Measurements from ENCODE around the gene INPP5F. TPM values are rescaled to one million over a fixed set of nuclear protein-coding genes. Genes with fewer than 3 reads are reported as not detected.
A peak's percentile ranks its signal among the peaks of the same experiment; 100 is the strongest.
"Not testable (repeated sequence)": the region's sequence is repeated elsewhere in the genome, so short reads cannot be mapped to it uniquely, and the experiment has no call there.

INPP5F gene
- total RNA-seq, 2 experiments from 2014 or later: 10.9 to 12.6 TPM

DNA sequence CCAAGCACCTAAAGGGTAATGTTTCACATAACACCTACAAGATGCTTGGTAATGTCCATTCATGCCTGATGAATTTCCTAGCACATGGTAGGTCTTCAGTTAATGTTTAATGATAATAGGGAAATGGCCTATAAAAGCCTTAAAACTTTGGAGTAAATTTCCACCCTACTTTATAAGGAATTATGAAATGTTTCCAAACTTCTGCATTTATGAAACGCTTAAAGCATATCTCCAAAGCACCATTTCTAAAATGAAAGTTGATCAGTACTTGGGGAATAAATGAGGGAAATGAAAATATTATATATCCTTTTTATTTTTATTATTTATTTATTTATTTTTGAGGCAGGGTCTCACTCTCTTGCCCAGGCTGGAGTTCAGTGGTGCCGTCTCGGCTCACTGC, 51.8 kb downstream of the INPP5F start:
- no peak overlapping the region for H3K4me3 Mint-ChIP-seq
- peaks cover 12% of the 10 kb centered on the region for H3K4me1 Mint-ChIP-seq
- no peak for ATAC-seq
- ChIA-PET POLR2A (no interaction called here), CTCF (no interaction called here)
- H3K27ac Mint-ChIP-seq: no peak overlapping the region
- H3K9me3 Mint-ChIP-seq (ENCODE audit: low read depth): no peaks in the 10 kb centered on the region
- H3K27me3 Mint-ChIP-seq: no peaks in the 10 kb centered on the region
- peaks cover 2% of the 10 kb centered on the region for H3K36me3 Mint-ChIP-seq (ENCODE audit: low read depth)
- intact Hi-C loops (cut with DNase I, micrococcal nuclease): no loop called here
- DNase-seq: no peak

DNA sequence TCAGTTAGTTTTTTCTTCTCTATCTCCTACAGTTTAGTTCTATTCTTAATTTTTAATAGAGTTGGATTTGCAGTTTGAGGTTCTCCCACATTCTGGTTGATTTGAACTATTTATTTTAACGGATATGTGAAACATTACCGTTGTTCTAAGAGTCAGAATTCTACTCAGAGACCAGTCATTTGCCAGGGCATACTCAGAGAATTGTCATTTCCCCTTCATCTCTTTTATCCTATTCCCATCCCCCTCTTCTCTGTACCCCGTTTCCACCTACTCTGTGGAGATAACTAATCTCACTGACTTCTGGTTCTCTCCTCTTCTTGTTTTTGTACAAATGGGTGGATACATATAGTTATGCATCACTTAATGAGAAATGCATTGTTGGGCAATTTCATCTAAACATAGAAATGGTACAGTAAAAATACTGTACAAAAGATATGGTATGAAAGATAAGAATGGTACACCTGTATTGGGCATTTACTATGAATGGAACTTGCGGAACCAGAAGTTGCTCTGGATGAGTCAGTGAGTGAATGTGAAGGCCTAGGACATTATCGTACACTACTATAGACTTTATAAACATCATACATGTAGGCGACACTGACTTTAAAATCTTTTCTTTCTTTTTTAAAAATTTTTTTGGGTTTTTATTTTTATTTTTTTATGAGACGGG, 53.1 kb downstream of the INPP5F start:
- no peaks in the 10 kb centered on the region for H3K9me3 Mint-ChIP-seq (ENCODE audit: low read depth)
- peaks cover 21% of the 10 kb centered on the region for H3K4me1 Mint-ChIP-seq
- no peak overlapping the region for H3K27ac Mint-ChIP-seq
- H3K36me3 Mint-ChIP-seq (ENCODE audit: low read depth): peaks cover 2% of the 10 kb centered on the region
- H3K27me3 Mint-ChIP-seq: no peaks in the 10 kb centered on the region
- H3K4me3 Mint-ChIP-seq: no peak overlapping the region
- DNase-seq: no peak
- ChIA-PET POLR2A (no interaction called here), CTCF (no interaction called here)
- no peak for ATAC-seq
- intact Hi-C loops (cut with DNase I, micrococcal nuclease): no loop called here

GRCh38 chr10:119780879-119781480, 55.1 kb downstream of the INPP5F start:
- H3K27me3 Mint-ChIP-seq: no peaks in the 10 kb centered on the region
- no peaks in the 10 kb centered on the region for H3K9me3 Mint-ChIP-seq (ENCODE audit: low read depth)
- no peak overlapping the region for H3K4me3 Mint-ChIP-seq
- no peaks in the 10 kb centered on the region for H3K36me3 Mint-ChIP-seq (ENCODE audit: low read depth)
- no peak for DNase-seq
- no peak overlapping the region for H3K27ac Mint-ChIP-seq
- ChIA-PET CTCF (interaction anchor here (1.2 to 1.8 kb wide), 3 partner anchors 20 to 30 kb away, joined by 3 to 4 read pairs (median 3); no protein-coding TSS in a partner anchor), POLR2A (no interaction called here)
- no peak for ATAC-seq
- peaks cover 29% of the 10 kb centered on the region for H3K4me1 Mint-ChIP-seq
- intact Hi-C loops (cut with DNase I, micrococcal nuclease): no loop called here

- H3K36me3 Mint-ChIP-seq (ENCODE audit: low read depth): no peaks in the 10 kb centered on the region
- H3K4me3 Mint-ChIP-seq: no peak overlapping the region
- intact Hi-C loops (cut with DNase I, micrococcal nuclease): no loop called here
- no peak for ATAC-seq
- ChIA-PET POLR2A (no interaction called here), CTCF (interaction anchor here (1.2 to 1.3 kb wide), 2 partner anchors 21 to 31 kb away, joined by 3 read pairs; no protein-coding TSS in a partner anchor)
- H3K9me3 Mint-ChIP-seq (ENCODE audit: low read depth): no peaks in the 10 kb centered on the region
- no peak overlapping the region for H3K27ac Mint-ChIP-seq
- DNase-seq: no peak
- H3K4me1 Mint-ChIP-seq: peaks cover 31% of the 10 kb centered on the region
- no peaks in the 10 kb centered on the region for H3K27me3 Mint-ChIP-seq
These were observed 55.6 kb downstream of the INPP5F start for GRCh38 chr10:119781498-119781897.

GRCh38 chr10:119782981-119783664, 57.3 kb downstream of the INPP5F start:
- H3K27me3 Mint-ChIP-seq: no peaks in the 10 kb centered on the region
- H3K27ac Mint-ChIP-seq: no peak overlapping the region
- no peak for ATAC-seq
- peaks cover 33% of the 10 kb centered on the region for H3K4me1 Mint-ChIP-seq
- DNase-seq: no peak
- ChIA-PET CTCF (interaction anchor here (1.4 kb wide), 1 partner anchor 76 kb away, joined by 5 read pairs; no protein-coding TSS in a partner anchor), POLR2A (no interaction called here)
- H3K9me3 Mint-ChIP-seq (ENCODE audit: low read depth): no peaks in the 10 kb centered on the region
- no peaks in the 10 kb centered on the region for H3K36me3 Mint-ChIP-seq (ENCODE audit: low read depth)
- no peak overlapping the region for H3K4me3 Mint-ChIP-seq
- intact Hi-C loops (cut with DNase I, micrococcal nuclease): no loop called here

DNA sequence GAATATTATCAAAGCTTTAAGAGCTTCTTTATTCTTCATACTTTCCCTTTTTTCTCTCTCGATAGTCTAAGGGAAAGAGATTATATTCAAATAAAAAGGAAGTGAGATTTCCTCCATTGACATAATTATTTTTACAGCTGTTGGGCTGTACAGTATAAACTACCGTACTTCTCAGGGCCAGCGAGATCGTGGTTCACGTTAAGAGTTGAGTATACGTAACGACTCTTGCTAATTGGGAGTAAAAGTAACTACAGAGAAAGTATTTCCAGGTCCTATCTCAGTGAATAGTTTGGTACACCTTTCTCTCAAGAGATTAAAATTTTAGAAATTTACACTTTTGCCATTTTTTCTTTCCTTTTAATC, 57.8 kb downstream of the INPP5F start:
- ChIA-PET POLR2A (no interaction called here), CTCF (interaction anchor here (1.4 kb wide), 1 partner anchor 76 kb away, joined by 5 read pairs; no protein-coding TSS in a partner anchor)
- intact Hi-C loops (cut with DNase I, micrococcal nuclease): no loop called here

GRCh38 chr10:119784340-119785067, 58.7 kb downstream of the INPP5F start:
- intact Hi-C loops (cut with DNase I, micrococcal nuclease): no loop called here
- Mint-ChIP-seq H3K27ac (peak overlapping the region; percentile 1), H3K27me3 (no peaks in the 10 kb centered on the region), H3K36me3 (ENCODE audit: low read depth) (no peaks in the 10 kb centered on the region), H3K9me3 (ENCODE audit: low read depth) (no peaks in the 10 kb centered on the region), H3K4me1 (peaks cover 30% of the 10 kb centered on the region), H3K4me3 (no peak overlapping the region)
- peak; percentile 79 for ATAC-seq
- ChIA-PET CTCF (interaction anchor here (1.4 kb wide), 1 partner anchor 75 kb away, joined by 5 read pairs; no protein-coding TSS in a partner anchor), POLR2A (no interaction called here)
- DNase-seq: peak; percentile 11

More for the DNA sequence above, 57.8 kb downstream of the INPP5F start:
- ATAC-seq (no peak), DNase-seq (no peak)
- no peaks in the 10 kb centered on the region for H3K27me3 Mint-ChIP-seq
- H3K9me3 Mint-ChIP-seq (ENCODE audit: low read depth): no peaks in the 10 kb centered on the region
- H3K4me3 Mint-ChIP-seq: no peak overlapping the region
- H3K36me3 Mint-ChIP-seq (ENCODE audit: low read depth): no peaks in the 10 kb centered on the region
- peaks cover 33% of the 10 kb centered on the region for H3K4me1 Mint-ChIP-seq
- H3K27ac Mint-ChIP-seq: no peak overlapping the region

GRCh38 chr10:119786117-119786769, 60.4 kb downstream of the INPP5F start:
- DNase-seq: no peak
- no peak overlapping the region for H3K4me3 Mint-ChIP-seq
- intact Hi-C loops (cut with DNase I, micrococcal nuclease): no loop called here
- CTCF ChIA-PET: interaction anchor here (1.4 kb wide), 1 partner anchor 73 kb away, joined by 5 read pairs; no protein-coding TSS in a partner anchor
- ATAC-seq: no peak
- POLR2A ChIA-PET: no interaction called here
- H3K9me3 Mint-ChIP-seq (ENCODE audit: low read depth): no peaks in the 10 kb centered on the region
- peaks cover 31% of the 10 kb centered on the region for H3K4me1 Mint-ChIP-seq
- no peaks in the 10 kb centered on the region for H3K27me3 Mint-ChIP-seq
- H3K27ac Mint-ChIP-seq: no peak overlapping the region
- H3K36me3 Mint-ChIP-seq (ENCODE audit: low read depth): no peaks in the 10 kb centered on the region

DNA sequence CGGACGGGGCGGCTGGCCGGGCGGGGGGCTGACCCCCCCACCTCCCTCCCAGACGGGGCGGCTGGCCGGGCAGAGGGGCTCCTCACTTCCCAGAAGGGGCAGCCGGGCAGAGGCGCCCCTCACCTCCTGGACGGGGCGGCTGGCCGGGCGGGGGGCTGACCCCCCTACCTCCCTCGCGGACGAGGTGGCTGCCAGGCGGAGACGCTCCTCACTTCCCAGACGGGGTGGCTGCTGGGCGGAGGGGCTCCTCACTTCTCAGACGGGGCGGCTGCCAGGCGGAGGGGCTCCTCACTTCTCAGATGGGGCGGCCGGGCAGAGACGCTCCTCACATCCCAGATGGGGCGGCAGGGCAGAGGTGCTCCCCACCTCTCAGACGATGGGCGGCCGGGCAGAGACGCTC, 69.3 kb downstream of the INPP5F start:
- H3K36me3 Mint-ChIP-seq (ENCODE audit: low read depth): peaks cover 14% of the 10 kb centered on the region
- ATAC-seq; POLR2A ChIA-PET; DNase-seq; CTCF ChIA-PET; intact Hi-C loops (cut with DNase I, micrococcal nuclease); H3K4me1 Mint-ChIP-seq; H3K4me3 Mint-ChIP-seq; H3K9me3 Mint-ChIP-seq (ENCODE audit: low read depth); H3K27ac Mint-ChIP-seq; H3K27me3 Mint-ChIP-seq: not testable (repeated sequence)

- H3K27ac Mint-ChIP-seq: no peak overlapping the region
- H3K4me3 Mint-ChIP-seq: no peak overlapping the region
- H3K27me3 Mint-ChIP-seq: no peaks in the 10 kb centered on the region
- POLR2A ChIA-PET: no interaction called here
- H3K9me3 Mint-ChIP-seq (ENCODE audit: low read depth): no peaks in the 10 kb centered on the region
- DNase-seq: no peak
- peaks cover 15% of the 10 kb centered on the region for H3K36me3 Mint-ChIP-seq (ENCODE audit: low read depth)
- intact Hi-C loops (cut with DNase I, micrococcal nuclease): no loop called here
- CTCF ChIA-PET: interaction anchor here (0.6 kb wide), 1 partner anchor 116 kb away, joined by 3 read pairs; no protein-coding TSS in a partner anchor
- H3K4me1 Mint-ChIP-seq: peaks cover 4% of the 10 kb centered on the region
- no peak for ATAC-seq
These were observed 70.2 kb downstream of the INPP5F start for GRCh38 chr10:119796039-119796438.

DNA sequence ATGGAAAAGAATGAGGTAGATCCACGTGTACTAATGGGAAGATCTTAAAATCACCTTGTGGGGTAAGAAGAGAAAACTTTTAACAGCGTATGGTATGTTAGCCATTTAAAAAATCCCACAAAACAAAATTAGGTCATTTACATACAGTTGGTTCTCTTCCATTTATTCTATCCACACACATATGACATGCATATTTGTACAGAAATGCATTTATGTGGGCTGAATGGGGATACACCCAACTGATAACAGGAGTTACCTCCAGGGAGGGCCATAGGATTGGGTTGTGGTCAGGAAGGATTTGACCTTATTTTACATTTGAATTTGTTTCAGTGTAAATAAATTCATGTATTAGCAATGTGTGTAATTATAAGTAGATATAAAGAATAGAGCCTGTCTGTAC, 75.3 kb downstream of the INPP5F start:
- intact Hi-C loops (cut with DNase I, micrococcal nuclease): no loop called here
- Mint-ChIP-seq H3K36me3 (ENCODE audit: low read depth) (peaks cover 19% of the 10 kb centered on the region), H3K9me3 (ENCODE audit: low read depth) (no peaks in the 10 kb centered on the region), H3K27ac (no peak overlapping the region), H3K4me3 (no peak overlapping the region), H3K4me1 (peaks cover 10% of the 10 kb centered on the region), H3K27me3 (no peaks in the 10 kb centered on the region)
- ATAC-seq (no peak), DNase-seq (no peak)
- ChIA-PET POLR2A (no interaction called here), CTCF (no interaction called here)
